ENCODE data around the gene SMOC2. TPM values are rescaled to one million over a fixed set of nuclear protein-coding genes. Genes with fewer than 3 reads are reported as not detected.

The SMOC2 gene
- polyA plus RNA-seq, 1 of the 3 experiments (the other 2 are of a cell fraction): not detected

- TF ChIP-seq NFIC (IDR thresholded peaks at IDR 0.05; ENCODE audit: borderline replicate concordance): no peak
- no peak for TF ChIP-seq USF2 (IDR thresholded peaks at IDR 0.05; ENCODE audit: borderline replicate concordance, low read depth, low read length)
- no peak for TF ChIP-seq MXI1 (IDR thresholded peaks at IDR 0.05; ENCODE audit: low read depth, low read length)
- TF ChIP-seq IRF3 (IDR thresholded peaks at IDR 0.05; ENCODE audit: low read depth, low read length): no peak
- Histone ChIP-seq H3K9me3 (no peaks in the 10 kb centered on the region), H2AFZ (ENCODE audit: low read depth) (no peak overlapping the region), H3K4me3 (ENCODE audit: low read depth in 2 of 2, low read length in 1 of 2) (no peak overlapping the region), H3F3A (replicated peaks; ENCODE audit: insufficient read depth) (no peaks in the 10 kb centered on the region), H4K20me1 (ENCODE audit: insufficient read depth) (no peaks in the 10 kb centered on the region), H3K36me3 (replicated peaks in 1 of 2; ENCODE audit: control insufficient read depth in 1 of 2, insufficient read depth in 2 of 2, low read length in 1 of 2) (no peaks in the 10 kb centered on the region), H3K4me2 (no peak overlapping the region), H3K9me2 (no peaks in the 10 kb centered on the region), H3K27ac (ENCODE audit: low read depth in 2 of 2, low read length in 1 of 2) (no peak overlapping the region), H3K27me3 (ENCODE audit: insufficient read depth) (no peaks in the 10 kb centered on the region), H3K79me2 (ENCODE audit: insufficient read depth) (no peaks in the 10 kb centered on the region), H3K9ac (no peak overlapping the region), H3K4me1 (ENCODE audit: control insufficient read depth in 1 of 2, insufficient read depth in 2 of 2, low read depth in 1 of 2, low read length in 1 of 2) (peaks cover 0 to 4% of the 10 kb centered on the region in 2 experiments; a peak in 1 of 4 replicates)
- POLR2A ChIA-PET: no interaction called here
- CTCF ChIA-PET: no interaction called here
- WGBS (ENCODE audit: low lambda C conversion rate): 77% methylated on average over 21 of the region's 21 CpGs
- no peak for DNase-seq
Observed at GRCh38 chr6:168518867-168519266, 77.9 kb downstream of the SMOC2 start.

- DNase-seq: no peak
- H3K27me3 ChIP-seq (ENCODE audit: insufficient read depth): no peaks in the 10 kb centered on the region
- no peaks in the 10 kb centered on the region for H3K79me2 ChIP-seq (ENCODE audit: insufficient read depth)
- no peak overlapping the region for H3K4me2 ChIP-seq
- TF ChIP-seq RCOR1 (IDR thresholded peaks at IDR 0.05; ENCODE audit: low read length): no peak
- H2AFZ ChIP-seq (ENCODE audit: low read depth): no peak overlapping the region
- no peaks in the 10 kb centered on the region for H3K9me3 ChIP-seq
- no peak overlapping the region; a peak in 1 of 4 replicates for H3K4me3 ChIP-seq (ENCODE audit: low read depth in 2 of 2, low read length in 1 of 2)
- ChIA-PET CTCF (no interaction called here), POLR2A (no interaction called here)
- H3K4me1 ChIP-seq (ENCODE audit: control insufficient read depth in 1 of 2, insufficient read depth in 2 of 2, low read depth in 1 of 2, low read length in 1 of 2): no peaks in the 10 kb centered on the region; a peak in 1 of 4 replicates
- no peak overlapping the region for H3K27ac ChIP-seq (ENCODE audit: low read depth in 2 of 2, low read length in 1 of 2)
- H4K20me1 ChIP-seq (ENCODE audit: insufficient read depth): no peaks in the 10 kb centered on the region
- H3K9me2 ChIP-seq: no peaks in the 10 kb centered on the region
- H3K36me3 ChIP-seq (replicated peaks in 1 of 2; ENCODE audit: control insufficient read depth in 1 of 2, insufficient read depth in 2 of 2, low read length in 1 of 2): no peaks in the 10 kb centered on the region
- WGBS (ENCODE audit: low lambda C conversion rate): 39% methylated on average over 10 of the region's 10 CpGs
- H3F3A ChIP-seq (replicated peaks; ENCODE audit: insufficient read depth): no peaks in the 10 kb centered on the region
- H3K9ac ChIP-seq: no peak overlapping the region
Observed at GRCh38 chr6:168520233-168520632, 79.2 kb downstream of the SMOC2 start.

- Histone ChIP-seq H3K9me2 (no peaks in the 10 kb centered on the region), H3K9me3 (no peaks in the 10 kb centered on the region), H2AFZ (ENCODE audit: low read depth) (no peak overlapping the region), H3K4me2 (no peak overlapping the region), H3K36me3 (replicated peaks in 1 of 2; ENCODE audit: control insufficient read depth in 1 of 2, insufficient read depth in 2 of 2, low read length in 1 of 2) (no peaks in the 10 kb centered on the region), H3K79me2 (ENCODE audit: insufficient read depth) (no peaks in the 10 kb centered on the region), H4K20me1 (ENCODE audit: insufficient read depth) (no peaks in the 10 kb centered on the region), H3K9ac (no peak overlapping the region), H3K4me3 (ENCODE audit: low read depth in 2 of 2, low read length in 1 of 2) (no peak overlapping the region), H3K4me1 (ENCODE audit: control insufficient read depth in 1 of 2, insufficient read depth in 2 of 2, low read depth in 1 of 2, low read length in 1 of 2) (peaks cover 0 to 7% of the 10 kb centered on the region in 2 experiments; a peak in 1 of 4 replicates), H3K27me3 (ENCODE audit: insufficient read depth) (no peaks in the 10 kb centered on the region), H3F3A (replicated peaks; ENCODE audit: insufficient read depth) (no peaks in the 10 kb centered on the region), H3K27ac (ENCODE audit: low read depth in 2 of 2, low read length in 1 of 2) (no peak overlapping the region)
- ChIA-PET CTCF (interaction anchor here (0.8 to 1.5 kb wide), 3 partner anchors 11 to 18 kb away, joined by 3 read pairs; no protein-coding TSS in a partner anchor), POLR2A (no interaction called here)
- TF ChIP-seq NFIC (IDR thresholded peaks at IDR 0.05; ENCODE audit: borderline replicate concordance): no peak
- no peak for TF ChIP-seq TAF1 (IDR thresholded peaks at IDR 0.05; ENCODE audit: borderline replicate concordance, low read depth, low read length)
- no peak for TF ChIP-seq TCF12 (IDR thresholded peaks at IDR 0.05)
- no peak for TF ChIP-seq CHD2 (IDR thresholded peaks at IDR 0.05; ENCODE audit: low read length, partially characterized antibody)
- TF ChIP-seq MAX (IDR thresholded peaks at IDR 0.05; ENCODE audit: low read depth): no peak
- 52% methylated on average over 12 of the region's 13 CpGs for WGBS (ENCODE audit: low lambda C conversion rate)
- no peak for DNase-seq
Observed at GRCh38 chr6:168524571-168525001, 83.6 kb downstream of the SMOC2 start.
